PC-9 (cell line): ENCODE measurements around the gene HES3. TPM values are rescaled to one million over a fixed set of nuclear protein-coding genes. Genes with fewer than 3 reads are reported as not detected.

ENCODE experiments used
- BruUV-seq: library from RNA; stranded (reverse); fragments of 400-500 nt; replicated peaks from 2 replicates; lab custom pipeline; 2021; lab: Mats Ljungman, UMichigan
- CTCF ChIA-PET: fragments of 300-600 bp; sonication (Branson Sonifier 250); formaldehyde crosslinking; loops from one replicate; lab custom pipeline; 2022; ENCODE audit warnings: antibody characterized with exemption; lab: Charles Lee
- POLR2A ChIA-PET: fragments of 300-600 bp; sonication (Branson Sonifier 250); formaldehyde crosslinking; loops from one replicate; lab custom pipeline; 2022; ENCODE audit warnings: antibody characterized with exemption; ENCODE audit not compliant: unreplicated experiment; lab: Charles Lee
- DNase-seq, 2 experiments: peaks; one replicate each; pipeline versions ENCODE4 v3.0.0 to v3.0.0-alpha.2; 2015 to 2022; ENCODE audit warnings: mixed read lengths in 1 of 2
- H2AFZ ChIP-seq: fragments of 200-600 bp; sonication (generic); 2 replicates; pipeline ENCODE4 v1.8.1; 2017; ENCODE audit warnings: antibody characterized with exemption
- H3F3A ChIP-seq: fragments of 200-600 bp; sonication (generic); 2 replicates; pipeline ENCODE4 v1.8.1; 2017; ENCODE audit warnings: antibody characterized with exemption, mild to moderate bottlenecking, low read depth; ENCODE audit not compliant: insufficient read depth
- H3K27ac ChIP-seq: fragments of 200-600 bp; sonication (generic); 2 replicates; pipeline ENCODE4 v1.6.1; 2016; ENCODE audit warnings: mixed run types
- H3K27me3 ChIP-seq: fragments of 200-600 bp; sonication (generic); 2 replicates; pipeline ENCODE4 v1.6.1; 2016; ENCODE audit warnings: low read depth, mixed run types; ENCODE audit not compliant: insufficient read depth
- H3K36me3 ChIP-seq: fragments of 200-600 bp; sonication (generic); 2 replicates; pipeline ENCODE4 v1.6.1; 2016; ENCODE audit warnings: low read depth, mixed run types
- H3K4me1 ChIP-seq: fragments of 200-600 bp; sonication (generic); replicated peaks from 2 replicates; pipeline ENCODE4 v1.6.1; 2016; ENCODE audit warnings: mixed run types; ENCODE audit not compliant: insufficient read depth
- H3K4me2 ChIP-seq: fragments of 200-600 bp; sonication (generic); 2 replicates; pipeline ENCODE4 v1.6.1; 2017; ENCODE audit warnings: mixed run types
- H3K4me3 ChIP-seq: fragments of 200-600 bp; sonication (generic); 2 replicates; pipeline ENCODE4 v1.6.1; 2016; ENCODE audit warnings: mixed run types
- H3K79me2 ChIP-seq: fragments of 200-600 bp; sonication (generic); 2 replicates; pipeline ENCODE4 v1.6.1; 2017; ENCODE audit warnings: low read depth, mixed run types
- H3K9me2 ChIP-seq: fragments of 200-600 bp; sonication (generic); 2 replicates; pipeline ENCODE4 v1.8.1; 2017; ENCODE audit warnings: mild to moderate bottlenecking; ENCODE audit not compliant: insufficient read depth
- H3K9me3 ChIP-seq: fragments of 200-600 bp; sonication (generic); 2 replicates; pipeline ENCODE4 v1.8.1; 2016; ENCODE audit warnings: low read depth; ENCODE audit not compliant: insufficient read depth
- H4K20me1 ChIP-seq: fragments of 200-600 bp; sonication (generic); 2 replicates; pipeline ENCODE4 v1.8.1; 2017; ENCODE audit not compliant: insufficient read depth
- EZH2 ChIP-seq: fragments of 200-600 bp; sonication (generic); IDR thresholded peaks from 2 replicates; pipeline ENCODE4 v1.8.0; 2017; ENCODE audit warnings: antibody characterized with exemption, low read depth
- intact Hi-C: fragments of 100-400 bp; cut with micrococcal nuclease; formaldehyde crosslinking; loops from one replicate; pipeline ENCODE4 v1.10.0; 2022; ENCODE audit not compliant: unreplicated experiment
- total RNA-seq: library from RNA; stranded (reverse); gene quantifications from 2 replicates; pipeline ENCODE4 v1.2.3, GENCODE V29; 2021
- TF ChIP-seq, protein P1 (sequence below): fragments of 200-600 bp; sonication (generic); conservative IDR thresholded peaks from 2 replicates; pipeline ENCODE4 v1.6.1; 2017; ENCODE audit warnings: mixed run types, antibody characterized with exemption, mild to moderate bottlenecking, moderate library complexity

The HES3 gene
- total RNA-seq, 1 experiment from 2014 or later = not detected

DNA sequence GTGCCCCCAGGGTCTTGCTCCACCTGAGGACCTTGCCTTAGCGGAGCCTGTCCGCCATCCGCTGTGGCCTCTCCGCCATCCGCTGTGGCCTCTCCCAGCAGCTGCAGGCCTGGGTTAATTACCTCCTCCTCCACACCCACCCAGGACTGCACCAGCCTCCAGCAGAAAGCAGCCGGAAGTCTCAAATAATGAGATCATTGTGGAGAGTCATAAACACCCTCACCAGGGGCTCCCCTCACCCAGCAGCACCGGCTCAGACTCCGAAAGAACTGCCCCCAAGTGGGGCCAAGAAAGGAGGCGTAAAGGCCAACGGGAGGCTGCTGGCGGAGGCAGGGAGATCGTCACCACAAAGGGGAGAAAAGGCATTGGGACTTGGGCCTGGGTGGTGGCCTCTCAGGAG, 27.6 kb downstream of the HES3 start:
- Histone ChIP-seq H3F3A (no peaks in the 10 kb centered on the region), H2AFZ (no peak overlapping the region), H3K79me2 (no peaks in the 10 kb centered on the region), H3K4me1 (no peaks in the 10 kb centered on the region), H3K4me2 (no peak overlapping the region), H4K20me1 (no peaks in the 10 kb centered on the region), H3K27me3 (no peaks in the 10 kb centered on the region), H3K27ac (no peak overlapping the region), H3K9me3 (no peaks in the 10 kb centered on the region), H3K36me3 (no peaks in the 10 kb centered on the region), H3K4me3 (no peak overlapping the region), H3K9me2 (no peaks in the 10 kb centered on the region)
- no peak for DNase-seq
- POLR2A ChIA-PET = no interaction called here
- BruUV-seq = no TSS peak
- CTCF ChIA-PET = no interaction called here
- intact Hi-C loops = no loop called here
- no peak for TF ChIP-seq EZH2
- TF ChIP-seq, protein P1, sequence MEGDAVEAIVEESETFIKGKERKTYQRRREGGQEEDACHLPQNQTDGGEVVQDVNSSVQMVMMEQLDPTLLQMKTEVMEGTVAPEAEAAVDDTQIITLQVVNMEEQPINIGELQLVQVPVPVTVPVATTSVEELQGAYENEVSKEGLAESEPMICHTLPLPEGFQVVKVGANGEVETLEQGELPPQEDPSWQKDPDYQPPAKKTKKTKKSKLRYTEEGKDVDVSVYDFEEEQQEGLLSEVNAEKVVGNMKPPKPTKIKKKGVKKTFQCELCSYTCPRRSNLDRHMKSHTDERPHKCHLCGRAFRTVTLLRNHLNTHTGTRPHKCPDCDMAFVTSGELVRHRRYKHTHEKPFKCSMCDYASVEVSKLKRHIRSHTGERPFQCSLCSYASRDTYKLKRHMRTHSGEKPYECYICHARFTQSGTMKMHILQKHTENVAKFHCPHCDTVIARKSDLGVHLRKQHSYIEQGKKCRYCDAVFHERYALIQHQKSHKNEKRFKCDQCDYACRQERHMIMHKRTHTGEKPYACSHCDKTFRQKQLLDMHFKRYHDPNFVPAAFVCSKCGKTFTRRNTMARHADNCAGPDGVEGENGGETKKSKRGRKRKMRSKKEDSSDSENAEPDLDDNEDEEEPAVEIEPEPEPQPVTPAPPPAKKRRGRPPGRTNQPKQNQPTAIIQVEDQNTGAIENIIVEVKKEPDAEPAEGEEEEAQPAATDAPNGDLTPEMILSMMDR = no peak

DNA sequence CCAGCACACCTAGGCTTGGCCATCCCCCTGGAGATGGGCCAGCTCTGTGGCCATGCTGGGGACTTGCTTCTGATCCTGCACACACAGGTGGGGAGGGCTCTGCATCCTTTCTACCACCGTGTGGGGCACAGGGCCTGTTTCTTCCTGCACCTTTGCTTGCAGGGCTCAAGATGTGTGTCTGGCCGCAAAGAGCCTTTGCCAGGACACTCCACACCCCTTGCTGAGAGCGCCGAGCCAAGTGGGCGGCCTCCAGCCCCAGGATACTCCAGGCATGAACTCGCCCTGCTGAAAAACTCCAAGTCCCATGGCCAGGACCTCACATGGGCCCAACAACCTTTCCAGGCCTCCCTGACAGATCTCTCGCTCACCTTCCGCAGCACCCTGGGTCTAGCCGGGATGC, 28.5 kb downstream of the HES3 start:
- Histone ChIP-seq H3K4me1 (no peaks in the 10 kb centered on the region), H3K36me3 (no peaks in the 10 kb centered on the region), H4K20me1 (no peaks in the 10 kb centered on the region), H3K9me2 (no peaks in the 10 kb centered on the region), H2AFZ (no peak overlapping the region), H3K27me3 (no peaks in the 10 kb centered on the region), H3F3A (no peaks in the 10 kb centered on the region), H3K79me2 (no peaks in the 10 kb centered on the region), H3K27ac (no peak overlapping the region), H3K9me3 (no peaks in the 10 kb centered on the region), H3K4me3 (no peak overlapping the region), H3K4me2 (no peak overlapping the region)
- no TSS peak for BruUV-seq
- CTCF ChIA-PET = no interaction called here
- TF ChIP-seq EZH2 = no peak
- TF ChIP-seq, protein P1 = no peak
- no peak for DNase-seq
- intact Hi-C loops = no loop called here
- POLR2A ChIA-PET = no interaction called here

DNA sequence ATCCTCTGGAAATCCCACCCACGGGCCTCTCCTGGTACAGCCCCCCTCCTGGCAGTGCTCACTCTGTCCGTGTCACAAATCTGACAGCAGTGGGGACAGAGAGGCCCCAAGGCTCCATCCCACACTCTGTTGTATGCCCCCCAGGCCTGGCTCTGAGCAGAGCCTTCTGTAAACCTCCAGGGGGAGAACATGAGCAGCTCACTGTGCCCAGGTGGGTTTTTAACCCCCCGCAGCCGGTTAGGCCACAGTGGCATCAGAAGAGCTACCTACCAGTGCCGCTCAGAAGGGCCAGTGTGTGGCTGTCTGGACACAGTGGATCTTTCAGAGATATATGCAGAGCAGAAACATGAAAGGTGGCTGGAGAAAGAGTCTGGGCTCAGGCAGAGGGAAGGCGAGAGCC, 28.9 kb downstream of the HES3 start:
- no peak for DNase-seq
- H3K79me2 ChIP-seq = no peaks in the 10 kb centered on the region
- intact Hi-C loops = no loop called here
- no peak overlapping the region for H2AFZ ChIP-seq
- no peak overlapping the region for H3K4me2 ChIP-seq
- no peak overlapping the region for H3K27ac ChIP-seq
- no peak for TF ChIP-seq EZH2
- TF ChIP-seq, protein P1 = no peak
- POLR2A ChIA-PET = no interaction called here
- no peaks in the 10 kb centered on the region for H3K36me3 ChIP-seq
- no peaks in the 10 kb centered on the region for H3K4me1 ChIP-seq
- H3F3A ChIP-seq = no peaks in the 10 kb centered on the region
- H4K20me1 ChIP-seq = no peaks in the 10 kb centered on the region
- no peaks in the 10 kb centered on the region for H3K9me2 ChIP-seq
- no peak overlapping the region for H3K4me3 ChIP-seq
- H3K27me3 ChIP-seq = no peaks in the 10 kb centered on the region
- CTCF ChIA-PET = no interaction called here
- H3K9me3 ChIP-seq = no peaks in the 10 kb centered on the region
- no TSS peak for BruUV-seq
